Caco-2 (cell line): ENCODE measurements around the gene CNKSR3. TPM values are rescaled to one million over a fixed set of nuclear protein-coding genes. Genes with fewer than 3 reads are reported as not detected.

Source experiments
- BruUV-seq: library from RNA; stranded (reverse); fragments of 400-500 nt; replicated peaks from 2 replicates; lab custom pipeline; 2021; lab: Mats Ljungman, UMichigan
- CTCF ChIA-PET: fragments of 300-600 bp; sonication (Branson Sonifier 250); formaldehyde crosslinking; loops from one replicate; lab custom pipeline; 2022; ENCODE audit warnings: antibody characterized with exemption; lab: Charles Lee
- POLR2A ChIA-PET: fragments of 300-600 bp; sonication (Branson Sonifier 250); formaldehyde crosslinking; loops from one replicate; lab custom pipeline; 2022; ENCODE audit warnings: antibody characterized with exemption; lab: Charles Lee
- DNase-seq, 2 experiments: peaks; one replicate each; pipeline versions ENCODE4 v3.0.0 to v3.0.0-alpha.2; 2020 to 2022
- H3K27me3 ChIP-seq: replicated peaks from 2 replicates; pipeline ENCODE4 v1.6.0; 2011; ENCODE audit warnings: low read length; ENCODE audit not compliant: control insufficient read depth, insufficient read depth
- H3K36me3 ChIP-seq: 2 replicates; pipeline ENCODE4 v1.5.1; 2011; ENCODE audit warnings: low read length; ENCODE audit not compliant: control insufficient read depth, insufficient read depth
- H3K4me1 ChIP-seq: fragments of 250-450 bp; sonication (Bioruptor Pico); 2 replicates; pipeline ENCODE4 v1.5.1; 2020; ENCODE audit warnings: mild to moderate bottlenecking
- H3K4me3 ChIP-seq: 2 replicates; pipeline ENCODE4 v1.5.1; 2011; ENCODE audit warnings: low read depth, mild to moderate bottlenecking, control low read depth, low read length
- H3K9me3 ChIP-seq: fragments of 250-450 bp; sonication (Bioruptor Pico); 2 replicates; pipeline ENCODE4 v1.5.1; 2020; ENCODE audit warnings: mild to moderate bottlenecking, moderate library complexity
- H3K27ac Mint-ChIP-seq: one replicate; pipeline ENCODE4 v1.8.0; 2022; ENCODE audit warnings: mixed read lengths; ENCODE audit not compliant: unreplicated experiment
- H3K27me3 Mint-ChIP-seq: one replicate; pipeline ENCODE4 v1.8.0; 2022; ENCODE audit warnings: mixed read lengths; ENCODE audit not compliant: insufficient read depth, unreplicated experiment
- H3K36me3 Mint-ChIP-seq: one replicate; pipeline ENCODE4 v1.8.0; 2022; ENCODE audit warnings: mild to moderate bottlenecking, mixed read lengths; ENCODE audit not compliant: insufficient read depth, unreplicated experiment
- H3K4me1 Mint-ChIP-seq: one replicate; pipeline ENCODE4 v1.8.0; 2022; ENCODE audit warnings: low read depth, mixed read lengths; ENCODE audit not compliant: unreplicated experiment
- H3K4me3 Mint-ChIP-seq: one replicate; pipeline ENCODE4 v1.8.0; 2022; ENCODE audit warnings: mild to moderate bottlenecking, moderate library complexity, mixed read lengths; ENCODE audit not compliant: unreplicated experiment
- H3K9me3 Mint-ChIP-seq: one replicate; pipeline ENCODE4 v1.8.0; 2022; ENCODE audit warnings: mixed read lengths; ENCODE audit not compliant: unreplicated experiment
- intact Hi-C: fragments of 100-400 bp; cut with micrococcal nuclease; formaldehyde crosslinking; loops from one replicate; pipeline ENCODE4 v1.10.0; 2022; ENCODE audit not compliant: unreplicated experiment
- total RNA-seq: library from RNA; stranded (reverse); gene quantifications from 2 replicates; pipeline ENCODE4 v1.2.3, GENCODE V29; 2022
- TF ChIP-seq, protein P1 (sequence below), 2 experiments: fragments of 200-600 bp in 1 of 2; IDR thresholded peaks; 1 replicate in 1 of 2; 2 replicates in 1 of 2; pipeline versions ENCODE4 v1.5.1 to v1.8.0; 2011 to 2022; ENCODE audit warnings: antibody characterized with exemption in 1 of 2, control low read depth in 1 of 2, inconsistent platforms in 1 of 2, low read depth in 1 of 2, low read length in 1 of 2, mild to moderate bottlenecking in 1 of 2, moderate library complexity in 1 of 2; ENCODE audit not compliant: insufficient read depth in 1 of 2, severe bottlenecking in 1 of 2, unreplicated experiment in 1 of 2

CNKSR3 gene
- total RNA-seq, 1 experiment from 2014 or later, result 33.1 TPM

DNA sequence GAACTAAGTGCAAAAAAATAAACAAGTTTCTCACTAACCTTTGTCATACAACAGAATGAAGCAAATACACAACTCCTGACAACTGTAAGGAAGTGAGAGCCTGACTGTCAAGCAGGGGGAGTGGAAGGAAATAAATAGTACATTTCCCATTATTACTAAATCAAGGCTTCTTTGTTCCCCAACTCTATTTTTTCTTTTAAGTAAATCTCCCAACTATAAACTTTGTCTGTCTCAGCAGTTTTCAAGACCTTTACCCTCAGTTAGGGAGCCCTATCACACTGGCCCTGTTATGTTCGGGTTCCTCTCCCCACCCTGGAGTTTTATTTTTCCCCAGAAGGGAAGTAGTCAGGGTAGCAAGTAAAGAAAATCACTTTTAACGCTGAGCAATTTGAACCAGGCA is 129.7 kb downstream of the CNKSR3 start:
- DNase-seq, result no peak
- intact Hi-C loops, result no loop called here
- no TSS peak for BruUV-seq
- H3K4me3 Mint-ChIP-seq, result no peak overlapping the region
- peaks cover 40% of the 10 kb centered on the region for H3K4me1 ChIP-seq
- TF ChIP-seq, protein P1, sequence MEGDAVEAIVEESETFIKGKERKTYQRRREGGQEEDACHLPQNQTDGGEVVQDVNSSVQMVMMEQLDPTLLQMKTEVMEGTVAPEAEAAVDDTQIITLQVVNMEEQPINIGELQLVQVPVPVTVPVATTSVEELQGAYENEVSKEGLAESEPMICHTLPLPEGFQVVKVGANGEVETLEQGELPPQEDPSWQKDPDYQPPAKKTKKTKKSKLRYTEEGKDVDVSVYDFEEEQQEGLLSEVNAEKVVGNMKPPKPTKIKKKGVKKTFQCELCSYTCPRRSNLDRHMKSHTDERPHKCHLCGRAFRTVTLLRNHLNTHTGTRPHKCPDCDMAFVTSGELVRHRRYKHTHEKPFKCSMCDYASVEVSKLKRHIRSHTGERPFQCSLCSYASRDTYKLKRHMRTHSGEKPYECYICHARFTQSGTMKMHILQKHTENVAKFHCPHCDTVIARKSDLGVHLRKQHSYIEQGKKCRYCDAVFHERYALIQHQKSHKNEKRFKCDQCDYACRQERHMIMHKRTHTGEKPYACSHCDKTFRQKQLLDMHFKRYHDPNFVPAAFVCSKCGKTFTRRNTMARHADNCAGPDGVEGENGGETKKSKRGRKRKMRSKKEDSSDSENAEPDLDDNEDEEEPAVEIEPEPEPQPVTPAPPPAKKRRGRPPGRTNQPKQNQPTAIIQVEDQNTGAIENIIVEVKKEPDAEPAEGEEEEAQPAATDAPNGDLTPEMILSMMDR (IDR thresholded peaks at IDR 0.05; ENCODE audit: insufficient read depth in 1 of 2, low read depth in 1 of 2, low read length in 1 of 2, severe bottlenecking in 1 of 2, unreplicated experiment in 1 of 2), result no peak
- no peaks in the 10 kb centered on the region for H3K27me3 Mint-ChIP-seq
- peak overlapping the region; percentile 50 for H3K27ac Mint-ChIP-seq
- ChIA-PET POLR2A (no interaction called here), CTCF (no interaction called here)
- H3K4me1 Mint-ChIP-seq, result peaks cover 34% of the 10 kb centered on the region
- peaks cover 4% of the 10 kb centered on the region for H3K36me3 Mint-ChIP-seq
- H3K27me3 ChIP-seq, result no peaks in the 10 kb centered on the region
- no peaks in the 10 kb centered on the region for H3K9me3 ChIP-seq
- H3K4me3 ChIP-seq, result no peak overlapping the region
- H3K9me3 Mint-ChIP-seq, result no peaks in the 10 kb centered on the region
- no peaks in the 10 kb centered on the region for H3K36me3 ChIP-seq

DNA sequence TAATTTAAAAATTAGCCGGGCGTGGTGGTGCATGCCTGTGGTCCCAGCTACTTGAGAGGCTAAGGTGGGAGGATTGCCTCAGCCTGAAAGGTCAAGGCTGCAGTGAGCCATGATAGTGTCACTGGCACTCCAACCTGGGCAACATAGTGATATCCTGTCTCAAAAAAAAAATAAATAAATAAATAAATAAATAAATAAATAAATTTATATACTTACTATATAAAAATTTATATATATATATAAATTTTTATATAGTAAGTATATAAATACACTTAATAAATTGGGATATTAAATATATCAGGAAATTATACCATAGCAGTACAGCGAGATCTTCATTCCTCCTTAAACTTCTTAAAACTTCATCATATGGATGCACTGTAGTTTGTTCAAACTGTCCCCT is 130.9 kb downstream of the CNKSR3 start:
- DNase-seq, result no peak
- Histone ChIP-seq H3K4me3 (no peak overlapping the region), H3K27me3 (no peaks in the 10 kb centered on the region), H3K4me1 (peaks cover 38% of the 10 kb centered on the region), H3K36me3 (no peaks in the 10 kb centered on the region), H3K9me3 (no peaks in the 10 kb centered on the region)
- Mint-ChIP-seq H3K4me3 (no peak overlapping the region), H3K27ac (no peak overlapping the region), H3K4me1 (peaks cover 25% of the 10 kb centered on the region), H3K27me3 (no peaks in the 10 kb centered on the region), H3K36me3 (peaks cover 4% of the 10 kb centered on the region), H3K9me3 (no peaks in the 10 kb centered on the region)
- no TSS peak for BruUV-seq
- CTCF ChIA-PET, result no interaction called here
- TF ChIP-seq, protein P1 (IDR thresholded peaks at IDR 0.05; ENCODE audit: insufficient read depth in 1 of 2, low read depth in 1 of 2, low read length in 1 of 2, severe bottlenecking in 1 of 2, unreplicated experiment in 1 of 2), result no peak
- POLR2A ChIA-PET, result no interaction called here
- intact Hi-C loops, result no loop called here

DNA sequence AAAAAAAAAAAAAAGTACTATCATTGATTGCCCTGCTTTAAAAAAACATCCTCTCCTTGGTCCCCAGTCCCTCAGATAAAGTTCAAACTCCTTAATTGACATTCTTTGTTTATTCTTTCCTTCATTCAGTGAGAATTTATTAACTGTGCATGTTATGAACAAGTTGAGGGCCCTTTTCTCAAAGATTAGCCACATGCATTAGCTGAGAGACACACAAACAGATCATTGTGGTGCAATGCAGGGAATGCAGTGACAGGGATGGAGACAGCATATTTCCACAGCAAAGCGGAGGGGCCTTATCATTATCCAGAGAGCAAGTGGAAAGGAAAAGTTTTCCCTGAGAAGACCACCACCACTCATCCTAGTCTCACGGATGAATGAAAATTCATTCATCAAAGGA is 132.0 kb downstream of the CNKSR3 start:
- peaks cover 4% of the 10 kb centered on the region for H3K36me3 Mint-ChIP-seq
- CTCF ChIA-PET, result no interaction called here
- no peak for DNase-seq

More for the DNA sequence above, 132.0 kb downstream of the CNKSR3 start:
- POLR2A ChIA-PET, result no interaction called here
- Histone ChIP-seq H3K9me3 (no peaks in the 10 kb centered on the region), H3K36me3 (no peaks in the 10 kb centered on the region), H3K27me3 (no peaks in the 10 kb centered on the region), H3K4me1 (peaks cover 30% of the 10 kb centered on the region), H3K4me3 (no peak overlapping the region)
- Mint-ChIP-seq H3K9me3 (no peaks in the 10 kb centered on the region), H3K4me3 (no peak overlapping the region), H3K27ac (peak overlapping the region; percentile 36), H3K27me3 (no peaks in the 10 kb centered on the region), H3K4me1 (peaks cover 25% of the 10 kb centered on the region)
- intact Hi-C loops, result no loop called here
- no TSS peak for BruUV-seq
- TF ChIP-seq, protein P1 (IDR thresholded peaks at IDR 0.05; ENCODE audit: insufficient read depth in 1 of 2, low read depth in 1 of 2, low read length in 1 of 2, severe bottlenecking in 1 of 2, unreplicated experiment in 1 of 2), result no peak
